Measurements from ENCODE around the gene TAF11L14. TPM values are rescaled to one million over a fixed set of nuclear protein-coding genes. Genes with fewer than 3 reads are reported as not detected.
"Not testable (repeated sequence)": the region's sequence is repeated elsewhere in the genome, so short reads cannot be mapped to it uniquely, and the experiment has no call there.

The TAF11L14 gene
- total RNA-seq, result not detected

- Mint-ChIP-seq H3K27me3 (no peaks in the 10 kb centered on the region), H3K4me1 (no peaks in the 10 kb centered on the region), H3K9me3 (peaks cover 4% of the 10 kb centered on the region), H3K4me3 (no peak within 1 kb of the TSS), H3K27ac (no peak within 1 kb of the TSS), H3K36me3 (ENCODE audit: low read depth) (no peaks in the 10 kb centered on the region)
- DNase-seq, result no peak
- ChIA-PET CTCF (no interaction called here), POLR2A (no interaction called here)
These were observed at the start of gene TAF11L14 for GRCh38 chr5:17634160-17634559. Gene TAF11L14, plus strand, starts transcription at chr5:17634460.

- H3K9me3 Mint-ChIP-seq; H3K4me1 Mint-ChIP-seq; DNase-seq; H3K27ac Mint-ChIP-seq; H3K4me3 Mint-ChIP-seq; H3K36me3 Mint-ChIP-seq (ENCODE audit: low read depth); CTCF ChIA-PET; H3K27me3 Mint-ChIP-seq; POLR2A ChIA-PET: not testable (repeated sequence)
These were observed 48.6 kb upstream of the TAF11L14 start, which contains the start of gene TAF11L7 for GRCh38 chr5:17585658-17586057. Gene TAF11L7, minus strand, starts transcription at chr5:17585758.

GRCh38 chr5:17590860-17591259, 43.4 kb upstream of the TAF11L14 start, which contains the start of gene TAF11L8:
Gene TAF11L8, minus strand, starts transcription at chr5:17590960.
- H3K4me3 Mint-ChIP-seq; DNase-seq; H3K27me3 Mint-ChIP-seq; CTCF ChIA-PET; H3K27ac Mint-ChIP-seq; H3K4me1 Mint-ChIP-seq; H3K36me3 Mint-ChIP-seq (ENCODE audit: low read depth); POLR2A ChIA-PET; H3K9me3 Mint-ChIP-seq: not testable (repeated sequence)

- DNase-seq; H3K4me1 Mint-ChIP-seq; H3K36me3 Mint-ChIP-seq (ENCODE audit: low read depth); H3K27ac Mint-ChIP-seq; H3K4me3 Mint-ChIP-seq; CTCF ChIA-PET; H3K9me3 Mint-ChIP-seq; H3K27me3 Mint-ChIP-seq; POLR2A ChIA-PET: not testable (repeated sequence)
These were observed 40.0 kb upstream of the TAF11L14 start, which contains the start of gene TAF11L9 for GRCh38 chr5:17594255-17594654. Gene TAF11L9, minus strand, starts transcription at chr5:17594394.

- H3K27ac Mint-ChIP-seq, result not testable (repeated sequence)
These were observed 36.5 kb upstream of the TAF11L14 start, which contains the start of gene TAF11L10 for GRCh38 chr5:17597728-17598127. Gene TAF11L10, minus strand, starts transcription at chr5:17597828.

GRCh38 chr5:17603880-17604279, 30.4 kb upstream of the TAF11L14 start, which contains the start of gene TAF11L11:
Gene TAF11L11, plus strand, starts transcription at chr5:17604183.
- H3K36me3 Mint-ChIP-seq (ENCODE audit: low read depth); DNase-seq; H3K27ac Mint-ChIP-seq; CTCF ChIA-PET; H3K27me3 Mint-ChIP-seq; H3K4me3 Mint-ChIP-seq; POLR2A ChIA-PET; H3K9me3 Mint-ChIP-seq; H3K4me1 Mint-ChIP-seq: not testable (repeated sequence)

More at GRCh38 chr5:17597728-17598127, 36.5 kb upstream of the TAF11L14 start, which contains the start of gene TAF11L10:
- H3K4me3 Mint-ChIP-seq; POLR2A ChIA-PET; CTCF ChIA-PET; H3K9me3 Mint-ChIP-seq; H3K4me1 Mint-ChIP-seq; DNase-seq; H3K36me3 Mint-ChIP-seq (ENCODE audit: low read depth); H3K27me3 Mint-ChIP-seq: not testable (repeated sequence)

DNA sequence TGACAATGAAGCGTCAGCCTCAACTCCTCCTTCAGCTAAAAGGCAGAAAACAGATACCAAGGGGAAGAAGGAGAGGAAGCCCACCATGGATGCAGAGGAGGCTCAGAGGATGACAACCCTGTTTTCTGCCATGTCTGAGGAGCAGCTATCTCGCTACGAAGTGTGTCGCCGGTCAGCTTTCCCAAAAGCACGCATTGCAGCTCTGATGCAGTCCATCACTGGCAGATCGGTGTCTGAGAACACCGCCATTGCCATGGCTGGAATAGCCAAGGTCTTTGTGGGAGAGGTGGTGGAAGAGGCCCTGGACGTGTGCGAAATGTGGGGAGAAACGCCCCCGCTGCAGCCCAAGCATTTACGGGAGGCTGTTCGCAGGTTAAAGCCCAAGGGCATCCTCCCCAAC, 29.3 kb upstream of the TAF11L14 start:
- no peak overlapping the region for H3K4me3 Mint-ChIP-seq
- no peaks in the 10 kb centered on the region for H3K4me1 Mint-ChIP-seq
- peaks cover 2% of the 10 kb centered on the region for H3K9me3 Mint-ChIP-seq
- H3K36me3 Mint-ChIP-seq (ENCODE audit: low read depth), result no peaks in the 10 kb centered on the region
- no peaks in the 10 kb centered on the region for H3K27me3 Mint-ChIP-seq
- no peak for DNase-seq
- POLR2A ChIA-PET, result no interaction called here
- CTCF ChIA-PET, result no interaction called here
- no peak overlapping the region for H3K27ac Mint-ChIP-seq

- H3K27me3 Mint-ChIP-seq; H3K4me1 Mint-ChIP-seq; H3K36me3 Mint-ChIP-seq (ENCODE audit: low read depth); H3K4me3 Mint-ChIP-seq; DNase-seq; POLR2A ChIA-PET; CTCF ChIA-PET; H3K27ac Mint-ChIP-seq; H3K9me3 Mint-ChIP-seq: not testable (repeated sequence)
These were observed 26.8 kb upstream of the TAF11L14 start for GRCh38 chr5:17607461-17607860.

GRCh38 chr5:17610092-17610491, 24.2 kb upstream of the TAF11L14 start, which contains the start of gene TAF11L12:
Gene TAF11L12, plus strand, starts transcription at chr5:17610392.
- H3K4me1 Mint-ChIP-seq; H3K27ac Mint-ChIP-seq; H3K4me3 Mint-ChIP-seq; POLR2A ChIA-PET; DNase-seq; CTCF ChIA-PET; H3K9me3 Mint-ChIP-seq; H3K27me3 Mint-ChIP-seq; H3K36me3 Mint-ChIP-seq (ENCODE audit: low read depth): not testable (repeated sequence)

- Mint-ChIP-seq H3K27ac (no peak overlapping the region), H3K4me3 (no peak overlapping the region), H3K9me3 (no peaks in the 10 kb centered on the region), H3K4me1 (no peaks in the 10 kb centered on the region), H3K36me3 (ENCODE audit: low read depth) (no peaks in the 10 kb centered on the region), H3K27me3 (no peaks in the 10 kb centered on the region)
- CTCF ChIA-PET, result no interaction called here
- no peak for DNase-seq
- POLR2A ChIA-PET, result no interaction called here
These were observed 19.2 kb upstream of the TAF11L14 start for GRCh38 chr5:17614872-17615605.

DNA sequence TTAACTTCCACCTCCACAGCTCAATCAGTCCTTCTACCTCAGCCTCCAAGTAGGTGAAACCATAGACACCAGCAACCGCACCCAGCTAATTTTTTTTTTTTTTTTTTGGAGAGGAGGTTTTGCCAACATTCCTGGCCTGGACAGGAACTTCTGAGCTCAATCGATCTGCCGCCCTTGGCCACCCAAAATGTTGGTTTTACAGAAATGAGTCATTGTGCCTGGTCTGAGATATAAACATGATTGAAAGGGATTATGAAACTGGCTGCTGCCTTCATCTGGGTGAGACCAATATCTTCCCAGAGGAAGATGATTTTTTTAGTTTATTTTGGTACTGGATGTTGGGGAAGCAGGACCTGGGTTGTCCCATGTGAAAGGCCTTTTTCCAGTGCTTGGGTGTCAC, 14.9 kb upstream of the TAF11L14 start:
- Mint-ChIP-seq H3K4me1 (no peaks in the 10 kb centered on the region), H3K9me3 (no peaks in the 10 kb centered on the region), H3K27ac (no peak overlapping the region), H3K27me3 (no peaks in the 10 kb centered on the region), H3K36me3 (ENCODE audit: low read depth) (no peaks in the 10 kb centered on the region), H3K4me3 (no peak overlapping the region)
- ChIA-PET CTCF (interaction anchor here (0.6 kb wide), 1 partner anchor 51 kb away, joined by 4 read pairs; no protein-coding TSS in a partner anchor), POLR2A (no interaction called here)
- DNase-seq, result no peak

GRCh38 chr5:17620627-17621026, 13.6 kb upstream of the TAF11L14 start:
- Mint-ChIP-seq H3K27ac (no peak overlapping the region), H3K4me3 (no peak overlapping the region), H3K9me3 (no peaks in the 10 kb centered on the region), H3K36me3 (ENCODE audit: low read depth) (no peaks in the 10 kb centered on the region), H3K27me3 (no peaks in the 10 kb centered on the region), H3K4me1 (no peaks in the 10 kb centered on the region)
- ChIA-PET POLR2A (no interaction called here), CTCF (no interaction called here)
- DNase-seq, result no peak

DNA sequence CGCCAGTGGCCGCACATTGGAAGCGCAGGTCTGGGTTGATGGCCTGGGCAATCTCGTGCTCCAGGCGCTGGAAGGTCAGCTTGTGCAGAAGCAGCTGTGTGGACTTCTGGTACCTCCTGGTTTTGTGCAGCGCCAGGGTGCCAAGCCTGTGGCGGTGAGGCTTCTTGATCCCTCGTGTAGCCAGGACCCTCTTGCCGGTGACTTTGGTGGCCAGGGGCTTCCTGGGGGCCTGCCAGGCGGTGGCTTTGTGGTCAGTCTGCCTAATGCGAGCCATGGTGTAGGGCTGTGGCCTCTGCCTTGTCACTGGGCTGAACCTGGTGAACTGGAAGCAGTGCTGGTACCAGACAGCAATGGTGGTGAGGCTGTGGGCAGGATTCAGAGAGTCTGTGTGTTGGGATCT, 8.6 kb upstream of the TAF11L14 start:
- H3K4me3 Mint-ChIP-seq, result no peak overlapping the region
- ChIA-PET CTCF (no interaction called here), POLR2A (no interaction called here)
- no peak for DNase-seq
- H3K4me1 Mint-ChIP-seq, result no peaks in the 10 kb centered on the region
- H3K27ac Mint-ChIP-seq, result no peak overlapping the region
- H3K27me3 Mint-ChIP-seq, result no peaks in the 10 kb centered on the region
- H3K9me3 Mint-ChIP-seq, result no peaks in the 10 kb centered on the region
- no peaks in the 10 kb centered on the region for H3K36me3 Mint-ChIP-seq (ENCODE audit: low read depth)

- H3K27me3 Mint-ChIP-seq; H3K27ac Mint-ChIP-seq; POLR2A ChIA-PET; H3K4me3 Mint-ChIP-seq; H3K4me1 Mint-ChIP-seq; CTCF ChIA-PET; H3K9me3 Mint-ChIP-seq; DNase-seq; H3K36me3 Mint-ChIP-seq (ENCODE audit: low read depth): not testable (repeated sequence)
These were observed 2.5 kb upstream of the TAF11L14 start, which contains the start of gene TAF11L13 for GRCh38 chr5:17631788-17632187. Gene TAF11L13, plus strand, starts transcription at chr5:17632088.
